Measurements from ENCODE around the gene SETX.

SETX gene

GRCh38 chr9:132341177-132341840 lies 13.5 kb downstream of the SETX start:
- CTCF ChIA-PET: interaction anchor here (1.0 kb wide), 1 partner anchor 72 kb away, joined by 3 read pairs; no protein-coding TSS in a partner anchor
- H3K9me3 ChIP-seq (ENCODE audit: control insufficient read depth, insufficient read depth, low read depth, low read length): no peaks in the 10 kb centered on the region
- peaks cover 76 to 93% of the 10 kb centered on the region in 2 experiments for H3K36me3 ChIP-seq (ENCODE audit: control insufficient read depth in 2 of 2, insufficient read depth in 1 of 2, low read length in 2 of 2)
- POLR2A ChIA-PET: interaction anchor here (0.8 kb wide), 1 partner anchor 13 kb away, joined by 6 read pairs; the partner anchor contains the start of gene SETX
- H3K4me3 ChIP-seq (ENCODE audit: low read depth, low read length): no peak overlapping the region
- no peak overlapping the region for H3K27ac ChIP-seq (ENCODE audit: extremely low read depth, low read depth, low read length)
- H3K4me1 ChIP-seq (ENCODE audit: control insufficient read depth, insufficient read depth, low read length): no peaks in the 10 kb centered on the region
- no peak for TF ChIP-seq REPIN1 (tag by site-specific recombination; IDR thresholded peaks at IDR 0.05; ENCODE audit: low read depth)

- H3K36me3 ChIP-seq (ENCODE audit: control insufficient read depth in 2 of 2, insufficient read depth in 1 of 2, low read length in 2 of 2): peaks cover 67 to 94% of the 10 kb centered on the region in 2 experiments
- H3K27ac ChIP-seq (ENCODE audit: extremely low read depth, low read depth, low read length): no peak overlapping the region
- no peak overlapping the region for H3K4me3 ChIP-seq (ENCODE audit: low read depth, low read length)
- POLR2A ChIA-PET: no interaction called here
- CTCF ChIA-PET: interaction anchor here (0.6 kb wide), 1 partner anchor 8 kb away, joined by 3 read pairs; no protein-coding TSS in a partner anchor
- H3K9me3 ChIP-seq (ENCODE audit: control insufficient read depth, insufficient read depth, low read depth, low read length): no peaks in the 10 kb centered on the region
- TF ChIP-seq ZNF169 (tag by site-specific recombination; IDR thresholded peaks at IDR 0.05): no peak
- no peaks in the 10 kb centered on the region for H3K4me1 ChIP-seq (ENCODE audit: control insufficient read depth, insufficient read depth, low read length)
These were observed 20.4 kb downstream of the SETX start for GRCh38 chr9:132334364-132334763.

GRCh38 chr9:132333556-132333955 lies 21.2 kb downstream of the SETX start:
- Histone ChIP-seq H3K36me3 (ENCODE audit: control insufficient read depth in 2 of 2, insufficient read depth in 1 of 2, low read length in 2 of 2) (peaks cover 69 to 94% of the 10 kb centered on the region in 2 experiments), H3K4me3 (ENCODE audit: low read depth, low read length) (no peak overlapping the region), H3K9me3 (ENCODE audit: control insufficient read depth, insufficient read depth, low read depth, low read length) (no peaks in the 10 kb centered on the region), H3K4me1 (ENCODE audit: control insufficient read depth, insufficient read depth, low read length) (no peaks in the 10 kb centered on the region), H3K27ac (ENCODE audit: extremely low read depth, low read depth, low read length) (no peak overlapping the region)
- ChIA-PET POLR2A (no interaction called here), CTCF (no interaction called here)
- TF ChIP-seq ZNF426 (tag by site-specific recombination; IDR thresholded peaks at IDR 0.05): no peak
- TF ChIP-seq BCL11A (tag by site-specific recombination; IDR thresholded peaks at IDR 0.05; ENCODE audit: low read depth): no peak
- no peak for TF ChIP-seq ZNF549 (tag by site-specific recombination; IDR thresholded peaks at IDR 0.05)
- no peak for TF ChIP-seq ZNF114 (tag by site-specific recombination; IDR thresholded peaks at IDR 0.05)
- no peak for TF ChIP-seq ZNF837 (tag by site-specific recombination; IDR thresholded peaks at IDR 0.05)
- TF ChIP-seq ZSCAN4 (tag by site-specific recombination; IDR thresholded peaks at IDR 0.05): no peak

GRCh38 chr9:132328580-132328979 lies 26.2 kb downstream of the SETX start:
- POLR2A ChIA-PET: no interaction called here
- H3K4me1 ChIP-seq (ENCODE audit: control insufficient read depth, insufficient read depth, low read length): no peaks in the 10 kb centered on the region
- H3K36me3 ChIP-seq (ENCODE audit: control insufficient read depth in 2 of 2, insufficient read depth in 1 of 2, low read length in 2 of 2): peaks cover 35 to 87% of the 10 kb centered on the region in 2 experiments
- no peak overlapping the region for H3K27ac ChIP-seq (ENCODE audit: extremely low read depth, low read depth, low read length)
- CTCF ChIA-PET: interaction anchor here (0.5 to 1.3 kb wide), 2 partner anchors 15 to 365 kb away, joined by 3 read pairs; no protein-coding TSS in a partner anchor
- H3K4me3 ChIP-seq (ENCODE audit: low read depth, low read length): no peak overlapping the region
- H3K9me3 ChIP-seq (ENCODE audit: control insufficient read depth, insufficient read depth, low read depth, low read length): no peaks in the 10 kb centered on the region
- no peak for TF ChIP-seq OSR2 (tag by site-specific recombination; IDR thresholded peaks at IDR 0.05)
- TF ChIP-seq ZBTB49 (tag by site-specific recombination; IDR thresholded peaks at IDR 0.05; ENCODE audit: low read depth): no peak
- TF ChIP-seq ZNF600 (tag by site-specific recombination; IDR thresholded peaks at IDR 0.05): no peak
- TF ChIP-seq ZNF626 (tag by site-specific recombination; IDR thresholded peaks at IDR 0.05): no peak
- TF ChIP-seq ZNF560 (tag by site-specific recombination; IDR thresholded peaks at IDR 0.05; ENCODE audit: borderline replicate concordance): no peak
- TF ChIP-seq ZNF394 (tag by site-specific recombination; IDR thresholded peaks at IDR 0.05; ENCODE audit: borderline replicate concordance): no peak
- no peak for TF ChIP-seq ZNF624 (tag by site-specific recombination; IDR thresholded peaks at IDR 0.05)
- no peak for TF ChIP-seq SCRT1 (tag by site-specific recombination; IDR thresholded peaks at IDR 0.05; ENCODE audit: borderline replicate concordance)
- TF ChIP-seq SALL2 (tag by site-specific recombination; IDR thresholded peaks at IDR 0.05; ENCODE audit: borderline replicate concordance): no peak
- no peak for TF ChIP-seq ZNF623 (tag by site-specific recombination; IDR thresholded peaks at IDR 0.05)
- no peak for TF ChIP-seq ZBTB26 (tag by site-specific recombination; optimal IDR thresholded peaks at IDR 0.05)
- TF ChIP-seq ZNF776 (tag by site-specific recombination; IDR thresholded peaks at IDR 0.05; ENCODE audit: borderline replicate concordance): no peak
- TF ChIP-seq ZNF121 (tag by site-specific recombination; IDR thresholded peaks at IDR 0.05): no peak
- TF ChIP-seq ZNF580 (tag by site-specific recombination; IDR thresholded peaks at IDR 0.05): no peak
- no peak for TF ChIP-seq ZNF112 (tag by site-specific recombination; IDR thresholded peaks at IDR 0.05)

Measured in HEK293 (cell line).